DOHH2 (cell line): ENCODE measurements around the gene MGAT5.

Experiments
- CTCF ChIP-seq: fragments of 200-600 bp; sonication (generic); IDR thresholded peaks from one replicate; pipeline ENCODE4 v1.5.1; 2014; ENCODE audit warnings: antibody characterized with exemption, mild to moderate bottlenecking, low read depth, low read length; ENCODE audit not compliant: poor library complexity, severe bottlenecking
- EZH2phosphoT487 ChIP-seq: fragments of 200-600 bp; sonication (generic); IDR thresholded peaks from 2 replicates; pipeline ENCODE4 v1.6.1; 2017; ENCODE audit warnings: borderline replicate concordance, mild to moderate bottlenecking, antibody characterized with exemption, low read length, moderate library complexity, mixed read lengths

- TF ChIP-seq CTCF (no peak), EZH2phosphoT487 (no peak)
Observed at GRCh38 chr2:134443814-134444480, 190.1 kb downstream of the MGAT5 start.
